HG03097 (cell line): ENCODE data around the gene SOX6.

ENCODE experiments used
- ATAC-seq: cut with Tn5 transposase; IDR thresholded peaks from one replicate; pipeline ENCODE4 v1.9.1; 2021; ENCODE audit not compliant: unreplicated experiment, low FRiP score

SOX6 gene

DNA sequence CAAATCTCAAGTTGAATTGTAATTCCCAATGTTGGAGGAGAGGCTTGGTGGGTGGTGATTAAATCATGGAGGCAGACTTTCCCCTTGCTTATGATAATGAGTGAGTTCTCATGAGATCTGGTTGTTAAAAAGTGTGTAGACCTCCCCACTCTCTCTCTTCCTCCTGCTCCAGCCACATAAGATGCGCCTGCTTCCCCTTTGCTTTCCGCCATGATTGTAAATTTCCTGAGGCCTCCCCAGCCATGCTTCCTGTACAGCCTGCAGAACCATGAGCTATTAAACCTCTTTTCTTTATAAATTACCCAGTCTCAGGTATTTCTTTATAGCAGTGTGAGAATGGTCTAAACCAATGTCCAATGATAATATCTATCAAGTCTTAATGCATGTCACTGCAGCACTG lies 34.2 kb downstream of the SOX6 start:
- ATAC-seq: no peak

GRCh38 chr11:16321148-16321547 lies 35.2 kb downstream of the SOX6 start:
- ATAC-seq: no peak

GRCh38 chr11:16318320-16318719 lies 38.0 kb downstream of the SOX6 start:
- no peak for ATAC-seq

DNA sequence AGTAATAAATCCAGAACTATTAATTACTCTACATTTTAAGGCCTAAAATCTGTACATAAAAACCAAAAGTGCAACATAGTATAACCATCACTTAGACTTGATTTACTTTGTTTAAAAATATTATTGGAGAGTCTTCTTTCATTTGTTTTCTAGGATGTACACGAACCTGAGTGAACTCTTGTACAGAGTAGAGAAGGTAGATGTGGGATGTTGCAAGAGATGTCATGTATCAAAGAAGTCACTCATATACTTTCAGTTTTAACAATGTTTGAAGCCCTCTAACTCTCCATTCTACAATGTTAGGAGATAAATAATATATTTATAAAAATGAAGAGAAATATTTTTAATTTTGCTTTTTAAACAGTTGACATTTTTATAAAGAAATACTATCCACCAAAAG lies 38.6 kb downstream of the SOX6 start:
- ATAC-seq: no peak

DNA sequence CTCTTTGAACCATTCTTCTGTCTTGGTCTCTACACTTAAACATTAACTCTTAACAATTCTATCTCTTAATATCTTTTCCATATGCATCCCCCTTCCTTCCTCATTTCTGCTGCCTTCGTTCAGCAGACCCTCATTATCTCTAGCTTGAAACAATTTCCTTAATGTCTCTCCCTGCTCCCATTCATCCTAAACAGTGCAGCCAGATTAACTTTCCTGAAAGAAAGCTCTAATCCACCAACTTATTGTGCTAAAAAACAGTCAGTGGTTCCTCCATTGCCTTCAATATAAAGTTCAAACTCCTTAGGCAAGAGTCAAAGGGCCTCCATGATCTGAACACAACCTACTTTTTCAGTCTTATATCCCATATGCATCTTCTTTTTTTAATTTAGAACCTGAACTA lies 42.5 kb downstream of the SOX6 start:
- ATAC-seq: no peak

- ATAC-seq: no peak
These were observed 44.0 kb downstream of the SOX6 start for GRCh38 chr11:16312233-16312765.

- no peak for ATAC-seq
These were observed 44.5 kb downstream of the SOX6 start for GRCh38 chr11:16311831-16312230.

GRCh38 chr11:16310943-16311342 lies 45.4 kb downstream of the SOX6 start:
- ATAC-seq: no peak

GRCh38 chr11:16309226-16309625 lies 47.1 kb downstream of the SOX6 start:
- ATAC-seq: no peak

DNA sequence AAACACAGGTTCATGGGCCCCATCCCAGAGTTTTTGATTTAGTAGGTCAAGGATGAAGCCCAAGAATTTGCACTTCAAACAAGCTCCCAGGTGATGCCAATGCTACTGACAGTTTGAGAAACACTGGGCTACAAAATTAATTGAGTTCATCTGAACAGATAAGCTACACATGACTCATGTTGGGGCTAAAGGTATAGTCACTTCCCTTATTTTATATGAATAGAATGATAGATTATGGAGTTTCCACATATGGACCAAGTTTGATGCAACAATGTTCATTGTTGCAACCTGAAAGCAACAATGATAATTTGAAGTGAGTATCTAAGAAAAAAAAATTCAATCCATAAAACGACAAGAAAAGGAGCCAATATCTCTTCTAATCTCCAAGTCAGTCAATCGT lies 54.9 kb downstream of the SOX6 start:
- ATAC-seq: no peak

DNA sequence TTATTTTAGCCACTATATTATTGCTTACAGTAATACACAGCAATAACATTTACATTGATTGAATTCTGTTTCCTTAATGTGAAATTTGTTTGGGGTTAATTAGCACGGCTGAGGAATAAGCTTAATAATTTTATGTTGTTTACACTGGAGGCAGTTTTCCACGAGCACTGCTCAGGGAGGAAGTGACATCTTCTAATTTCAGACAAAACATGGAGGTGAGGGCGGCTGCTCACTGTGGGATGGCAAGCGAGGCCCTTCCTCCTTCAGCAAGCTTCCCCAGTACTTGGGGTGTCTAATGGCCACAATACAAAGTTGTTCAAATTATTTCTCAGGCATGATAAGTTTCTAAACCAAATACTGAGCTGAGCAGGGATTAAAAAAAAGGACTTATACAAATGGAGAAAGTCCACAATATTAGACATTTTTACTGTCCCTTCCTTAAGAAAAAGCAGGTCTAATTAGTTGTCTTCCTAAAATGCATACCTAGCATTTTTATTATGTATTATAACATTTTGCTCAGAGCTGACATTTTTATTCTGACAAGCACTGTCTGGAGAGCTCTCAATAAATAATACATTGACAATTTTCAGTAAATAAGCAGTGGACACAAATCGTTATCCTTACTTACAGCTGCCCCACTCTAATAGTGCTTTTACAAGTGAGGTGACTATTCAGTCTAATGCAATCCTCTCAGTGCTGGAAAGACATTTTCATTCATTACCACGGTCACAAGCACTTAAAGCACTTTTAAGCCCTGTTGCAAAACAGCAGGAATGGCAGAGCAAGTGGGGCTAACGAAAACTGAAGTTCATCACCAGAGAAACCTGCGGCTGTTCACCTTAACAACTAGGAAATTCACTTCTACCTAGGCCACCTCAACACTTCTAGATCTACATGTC lies 56.2 kb downstream of the SOX6 start:
- ATAC-seq: no peak

DNA sequence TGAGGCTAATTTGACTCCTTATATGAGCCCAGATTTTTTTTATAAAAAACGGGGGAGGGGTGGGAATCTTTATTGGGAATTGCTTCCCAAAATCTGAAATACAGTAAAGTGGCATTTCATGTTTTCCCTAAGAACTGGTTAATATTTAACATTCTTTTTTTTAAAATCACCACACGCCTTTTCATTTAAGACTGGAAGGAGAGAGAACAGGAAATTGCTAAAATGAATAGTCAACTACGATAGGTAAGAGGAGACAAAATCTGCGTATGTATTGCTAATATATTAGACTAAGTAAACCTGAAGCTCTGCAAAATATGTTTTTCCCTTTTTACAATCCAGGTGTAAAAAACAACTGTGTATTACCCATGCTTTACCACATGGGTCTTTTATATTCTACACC lies 57.0 kb downstream of the SOX6 start:
- no peak for ATAC-seq

GRCh38 chr11:16297332-16297731 lies 59.0 kb downstream of the SOX6 start:
- no peak for ATAC-seq

DNA sequence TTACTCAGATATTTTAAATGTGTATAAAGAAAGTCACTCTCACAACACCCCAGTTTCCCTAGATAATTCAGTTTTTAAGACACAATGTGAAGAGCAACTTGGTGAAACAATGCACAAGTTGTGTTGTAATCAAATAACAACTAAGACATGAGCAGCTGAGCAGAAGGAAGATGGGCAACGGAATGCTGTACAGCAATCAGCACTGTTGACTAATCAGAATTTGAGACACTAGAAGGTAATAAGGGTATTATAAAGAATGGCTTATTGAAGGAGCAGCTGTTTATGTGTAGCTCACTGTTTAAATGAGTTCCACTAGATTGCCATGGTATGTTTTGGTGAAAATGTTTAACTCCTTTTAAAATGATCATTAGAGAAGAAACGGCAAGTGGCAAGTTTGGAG lies 60.1 kb downstream of the SOX6 start:
- ATAC-seq: no peak

GRCh38 chr11:16295592-16295991 lies 60.8 kb downstream of the SOX6 start:
- no peak for ATAC-seq

- ATAC-seq: no peak
These were observed 63.1 kb downstream of the SOX6 start for GRCh38 chr11:16293204-16293681.

GRCh38 chr11:16292167-16292859 lies 64.0 kb downstream of the SOX6 start:
- no peak for ATAC-seq

DNA sequence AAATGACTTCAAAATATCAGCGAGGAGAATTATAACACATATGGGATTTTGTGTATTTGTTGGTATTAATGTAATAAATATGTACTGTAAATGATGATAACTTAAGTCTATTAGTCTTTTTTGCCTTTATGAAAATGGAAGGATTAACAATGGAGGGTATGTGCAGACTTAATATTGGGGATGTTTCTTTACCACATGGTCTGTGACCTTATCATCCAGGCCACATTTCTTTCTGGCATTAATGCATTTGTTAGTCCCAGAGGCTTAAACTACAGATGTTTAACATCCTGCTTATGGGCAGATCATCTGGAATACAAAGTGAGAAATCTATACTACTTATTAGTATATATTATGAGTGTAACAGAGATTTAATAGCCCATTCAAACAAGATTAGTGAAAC lies 64.6 kb downstream of the SOX6 start:
- ATAC-seq: no peak

DNA sequence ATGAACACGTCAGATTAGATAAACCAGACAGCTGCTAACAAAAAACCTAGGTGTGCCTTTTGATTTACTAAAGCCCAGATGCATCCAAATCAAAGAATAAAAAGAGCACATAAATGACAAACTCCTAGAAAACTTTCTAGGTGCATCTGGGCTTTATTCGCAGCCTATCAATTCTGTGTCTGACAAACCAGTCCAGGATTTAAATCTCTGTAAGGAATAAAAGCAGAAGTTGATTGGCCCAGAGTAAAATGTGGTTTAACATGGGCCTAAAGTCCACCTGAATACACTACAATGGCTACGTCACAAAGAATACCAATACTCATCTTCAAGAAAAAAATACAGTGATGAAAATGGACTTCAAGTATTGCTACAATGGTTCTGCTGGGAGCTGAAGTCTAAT lies 66.8 kb downstream of the SOX6 start:
- ATAC-seq: no peak

DNA sequence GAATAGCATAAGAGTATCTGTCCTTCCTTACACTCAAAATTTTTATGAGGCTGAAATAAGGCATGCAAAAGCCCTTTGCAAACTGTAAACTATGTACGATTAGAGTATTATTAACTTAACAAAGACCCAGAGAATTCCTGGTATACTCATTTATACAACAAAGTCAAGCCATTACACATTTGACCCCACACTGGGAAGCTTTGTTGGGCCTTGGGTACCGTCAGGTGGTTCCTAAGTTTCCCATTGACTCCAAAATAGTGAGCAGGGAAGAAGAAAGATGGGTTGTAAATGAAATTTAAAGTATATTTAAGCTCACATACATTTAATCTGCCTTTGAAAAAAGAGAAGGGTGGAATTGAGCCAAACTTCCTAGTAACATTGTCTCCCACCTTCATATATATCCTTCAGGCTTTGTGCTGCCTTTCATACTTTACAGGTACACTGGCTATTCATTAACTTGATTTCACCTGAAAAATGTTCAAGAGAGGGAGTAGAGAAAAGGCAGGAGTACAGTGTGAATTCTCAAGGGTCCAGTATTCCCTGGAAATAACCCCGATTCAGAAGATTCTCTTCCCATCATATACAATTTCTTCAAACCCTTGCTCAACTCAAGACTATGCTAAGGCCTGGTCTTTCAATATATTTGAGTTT lies 68.6 kb downstream of the SOX6 start:
- no peak for ATAC-seq

GRCh38 chr11:16286095-16286494 lies 70.3 kb downstream of the SOX6 start:
- ATAC-seq: no peak
